H1 (cell line): ENCODE measurements around the gene FHIT. TPM values are rescaled to one million over a fixed set of nuclear protein-coding genes. Genes with fewer than 3 reads are reported as not detected.

Experiments used
- CBX5 ChIP-seq: fragments of 300-800, 300-1000 bp; sonication (generic); IDR thresholded peaks from 2 replicates; pipeline ENCODE4 v1.7.1; 2016; ENCODE audit warnings: antibody characterized with exemption, low read length, low read depth
- CHD1 ChIP-seq: IDR thresholded peaks from 2 replicates; pipeline ENCODE4 v1.6.1; 2012; ENCODE audit warnings: low read depth, low read length, improper control_type of control experiment
- CHD2 ChIP-seq: IDR thresholded peaks from 2 replicates; pipeline ENCODE4 v1.6.1; 2012; ENCODE audit warnings: low read length, improper control_type of control experiment
- E2F6 ChIP-seq: IDR thresholded peaks from 2 replicates; pipeline ENCODE4 v1.6.1; 2012; ENCODE audit warnings: inconsistent platforms
- EGR1 ChIP-seq: IDR thresholded peaks from 2 replicates; pipeline ENCODE4 v1.6.1; 2011; ENCODE audit warnings: low read depth, low read length, borderline replicate concordance
- KDM5A ChIP-seq: fragments of 200-600 bp; IDR thresholded peaks from 2 replicates; pipeline ENCODE4 v1.7.1; 2012; ENCODE audit warnings: mild to moderate bottlenecking, low read length, inconsistent platforms, mixed read lengths
- POLR2A ChIP-seq, 2 experiments: IDR thresholded peaks; 1 replicate in 1 of 2; 2 replicates in 1 of 2; pipeline ENCODE4 v1.6.1; 2011; ENCODE audit warnings: low read depth in 2 of 2, low read length in 2 of 2, mild to moderate bottlenecking in 2 of 2; ENCODE audit errors: control extremely low read depth in 1 of 2
- POLR2AphosphoS5 ChIP-seq: IDR thresholded peaks from 2 replicates; pipeline ENCODE4 v1.6.1; 2011; ENCODE audit warnings: low read depth, low read length
- RBBP5 ChIP-seq: IDR thresholded peaks from 2 replicates; pipeline ENCODE4 v1.7.1; 2012; ENCODE audit warnings: low read depth, mild to moderate bottlenecking, inconsistent platforms, low read length, moderate library complexity, borderline replicate concordance
- SIRT6 ChIP-seq: IDR thresholded peaks from one replicate; pipeline ENCODE4 v1.7.1; 2012; ENCODE audit warnings: low read length, inconsistent platforms
- SP2 ChIP-seq: IDR thresholded peaks from 2 replicates; pipeline ENCODE4 v1.6.1; 2012; ENCODE audit warnings: mild to moderate bottlenecking, low read length, inconsistent platforms
- SP4 ChIP-seq: IDR thresholded peaks from 2 replicates; pipeline ENCODE4 v1.6.1; 2012; ENCODE audit warnings: low read length, inconsistent platforms
- TEAD4 ChIP-seq: IDR thresholded peaks from 2 replicates; pipeline ENCODE4 v1.6.1; 2012; ENCODE audit warnings: low read depth, low read length, inconsistent platforms, mixed read lengths
- polyA plus RNA-seq, 7 experiments: library from polyadenylated mRNA; depleted of rRNA in 3 of 7; stranded (reverse) in 5 of 7; unstranded in 2 of 7; fragments of >200 nt in 5 of 7; fragments of 200-250 nt in 2 of 7; gene quantifications; 1 replicate in 5 of 7; 2 replicates in 1 of 7; 4 replicates in 1 of 7; pipeline versions ENCODE4 v1.2.1 to v1.2.3, GENCODE V29; 2011 to 2013; ENCODE audit warnings: missing spikeins in 2 of 7, mixed read lengths in 2 of 7
- total RNA-seq: library from RNA; stranded (reverse); fragmentation: NEBNext Ultra II Directional; extraction: Animal tissue kit (Norgen Biotek cat#: 25700); gene quantifications from 2 replicates; pipeline ENCODE4 v1.2.1, GENCODE V29; 2021
- TF ChIP-seq, protein P1 (sequence below): fragments of 300-600 bp; sonication (generic); IDR thresholded peaks from 2 replicates; pipeline ENCODE4 v1.7.1; 2012; ENCODE audit warnings: low read length, moderate library complexity, mild to moderate bottlenecking, inconsistent platforms; ENCODE audit not compliant: insufficient replicate concordance

FHIT gene
- total and polyA plus RNA-seq, 2 of the 8 experiments (the other 6 are each of a cell fraction or from before 2014, with no cell fraction given) = 1.2 to 3.2 TPM

DNA sequence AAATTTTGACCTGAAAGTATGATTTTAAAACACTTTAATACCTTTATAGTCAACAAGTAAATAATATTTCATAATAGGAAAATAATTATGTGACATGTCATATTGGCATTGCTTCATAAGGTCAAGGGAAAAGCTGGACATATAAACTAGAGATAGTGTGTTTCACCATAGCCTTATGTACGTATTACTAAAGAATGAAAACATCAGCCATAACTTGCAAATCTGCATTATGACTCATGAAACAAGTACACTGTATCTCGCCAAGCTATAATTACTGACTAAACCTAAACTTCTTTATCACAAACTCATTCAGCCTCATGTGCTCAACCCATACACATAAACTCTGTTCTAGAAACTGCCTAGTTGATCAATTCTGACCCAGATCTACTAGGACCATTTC, 950.1 kb downstream of the FHIT start (continued):
- TF ChIP-seq, protein P1, sequence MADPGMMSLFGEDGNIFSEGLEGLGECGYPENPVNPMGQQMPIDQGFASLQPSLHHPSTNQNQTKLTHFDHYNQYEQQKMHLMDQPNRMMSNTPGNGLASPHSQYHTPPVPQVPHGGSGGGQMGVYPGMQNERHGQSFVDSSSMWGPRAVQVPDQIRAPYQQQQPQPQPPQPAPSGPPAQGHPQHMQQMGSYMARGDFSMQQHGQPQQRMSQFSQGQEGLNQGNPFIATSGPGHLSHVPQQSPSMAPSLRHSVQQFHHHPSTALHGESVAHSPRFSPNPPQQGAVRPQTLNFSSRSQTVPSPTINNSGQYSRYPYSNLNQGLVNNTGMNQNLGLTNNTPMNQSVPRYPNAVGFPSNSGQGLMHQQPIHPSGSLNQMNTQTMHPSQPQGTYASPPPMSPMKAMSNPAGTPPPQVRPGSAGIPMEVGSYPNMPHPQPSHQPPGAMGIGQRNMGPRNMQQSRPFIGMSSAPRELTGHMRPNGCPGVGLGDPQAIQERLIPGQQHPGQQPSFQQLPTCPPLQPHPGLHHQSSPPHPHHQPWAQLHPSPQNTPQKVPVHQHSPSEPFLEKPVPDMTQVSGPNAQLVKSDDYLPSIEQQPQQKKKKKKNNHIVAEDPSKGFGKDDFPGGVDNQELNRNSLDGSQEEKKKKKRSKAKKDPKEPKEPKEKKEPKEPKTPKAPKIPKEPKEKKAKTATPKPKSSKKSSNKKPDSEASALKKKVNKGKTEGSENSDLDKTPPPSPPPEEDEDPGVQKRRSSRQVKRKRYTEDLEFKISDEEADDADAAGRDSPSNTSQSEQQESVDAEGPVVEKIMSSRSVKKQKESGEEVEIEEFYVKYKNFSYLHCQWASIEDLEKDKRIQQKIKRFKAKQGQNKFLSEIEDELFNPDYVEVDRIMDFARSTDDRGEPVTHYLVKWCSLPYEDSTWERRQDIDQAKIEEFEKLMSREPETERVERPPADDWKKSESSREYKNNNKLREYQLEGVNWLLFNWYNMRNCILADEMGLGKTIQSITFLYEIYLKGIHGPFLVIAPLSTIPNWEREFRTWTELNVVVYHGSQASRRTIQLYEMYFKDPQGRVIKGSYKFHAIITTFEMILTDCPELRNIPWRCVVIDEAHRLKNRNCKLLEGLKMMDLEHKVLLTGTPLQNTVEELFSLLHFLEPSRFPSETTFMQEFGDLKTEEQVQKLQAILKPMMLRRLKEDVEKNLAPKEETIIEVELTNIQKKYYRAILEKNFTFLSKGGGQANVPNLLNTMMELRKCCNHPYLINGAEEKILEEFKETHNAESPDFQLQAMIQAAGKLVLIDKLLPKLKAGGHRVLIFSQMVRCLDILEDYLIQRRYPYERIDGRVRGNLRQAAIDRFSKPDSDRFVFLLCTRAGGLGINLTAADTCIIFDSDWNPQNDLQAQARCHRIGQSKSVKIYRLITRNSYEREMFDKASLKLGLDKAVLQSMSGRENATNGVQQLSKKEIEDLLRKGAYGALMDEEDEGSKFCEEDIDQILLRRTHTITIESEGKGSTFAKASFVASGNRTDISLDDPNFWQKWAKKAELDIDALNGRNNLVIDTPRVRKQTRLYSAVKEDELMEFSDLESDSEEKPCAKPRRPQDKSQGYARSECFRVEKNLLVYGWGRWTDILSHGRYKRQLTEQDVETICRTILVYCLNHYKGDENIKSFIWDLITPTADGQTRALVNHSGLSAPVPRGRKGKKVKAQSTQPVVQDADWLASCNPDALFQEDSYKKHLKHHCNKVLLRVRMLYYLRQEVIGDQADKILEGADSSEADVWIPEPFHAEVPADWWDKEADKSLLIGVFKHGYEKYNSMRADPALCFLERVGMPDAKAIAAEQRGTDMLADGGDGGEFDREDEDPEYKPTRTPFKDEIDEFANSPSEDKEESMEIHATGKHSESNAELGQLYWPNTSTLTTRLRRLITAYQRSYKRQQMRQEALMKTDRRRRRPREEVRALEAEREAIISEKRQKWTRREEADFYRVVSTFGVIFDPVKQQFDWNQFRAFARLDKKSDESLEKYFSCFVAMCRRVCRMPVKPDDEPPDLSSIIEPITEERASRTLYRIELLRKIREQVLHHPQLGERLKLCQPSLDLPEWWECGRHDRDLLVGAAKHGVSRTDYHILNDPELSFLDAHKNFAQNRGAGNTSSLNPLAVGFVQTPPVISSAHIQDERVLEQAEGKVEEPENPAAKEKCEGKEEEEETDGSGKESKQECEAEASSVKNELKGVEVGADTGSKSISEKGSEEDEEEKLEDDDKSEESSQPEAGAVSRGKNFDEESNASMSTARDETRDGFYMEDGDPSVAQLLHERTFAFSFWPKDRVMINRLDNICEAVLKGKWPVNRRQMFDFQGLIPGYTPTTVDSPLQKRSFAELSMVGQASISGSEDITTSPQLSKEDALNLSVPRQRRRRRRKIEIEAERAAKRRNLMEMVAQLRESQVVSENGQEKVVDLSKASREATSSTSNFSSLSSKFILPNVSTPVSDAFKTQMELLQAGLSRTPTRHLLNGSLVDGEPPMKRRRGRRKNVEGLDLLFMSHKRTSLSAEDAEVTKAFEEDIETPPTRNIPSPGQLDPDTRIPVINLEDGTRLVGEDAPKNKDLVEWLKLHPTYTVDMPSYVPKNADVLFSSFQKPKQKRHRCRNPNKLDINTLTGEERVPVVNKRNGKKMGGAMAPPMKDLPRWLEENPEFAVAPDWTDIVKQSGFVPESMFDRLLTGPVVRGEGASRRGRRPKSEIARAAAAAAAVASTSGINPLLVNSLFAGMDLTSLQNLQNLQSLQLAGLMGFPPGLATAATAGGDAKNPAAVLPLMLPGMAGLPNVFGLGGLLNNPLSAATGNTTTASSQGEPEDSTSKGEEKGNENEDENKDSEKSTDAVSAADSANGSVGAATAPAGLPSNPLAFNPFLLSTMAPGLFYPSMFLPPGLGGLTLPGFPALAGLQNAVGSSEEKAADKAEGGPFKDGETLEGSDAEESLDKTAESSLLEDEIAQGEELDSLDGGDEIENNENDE = no peak
- TF ChIP-seq POLR2AphosphoS5 (no peak), SP4 (no peak), CHD2 (no peak), CHD1 (no peak), SP2 (no peak), POLR2A (IDR thresholded peaks at IDR 0.05; ENCODE audit: control extremely low read depth in 1 of 2, low read depth in 2 of 2, low read length in 2 of 2) (no peak), EGR1 (no peak), TEAD4 (no peak), E2F6 (no peak), RBBP5 (no peak), SIRT6 (no peak), CBX5 (no peak), KDM5A (no peak)
- TF ChIP-seq, all 59 proteins: peak for 0
